Liver (tissue), 2 donors: Measurements from ENCODE around the gene TAPBPL.

Source experiments
- RAD21 ChIP-seq, 2 donors: IDR thresholded peaks; 2 replicates each; pipeline ENCODE4 v1.6.1; 2016; ENCODE audit warnings: antibody characterized with exemption in 2 of 2, mild to moderate bottlenecking in 2 of 2
- TAF1 ChIP-seq: conservative IDR thresholded peaks from 2 replicates; pipeline ENCODE4 v1.6.1; 2016; ENCODE audit warnings: antibody characterized with exemption, mild to moderate bottlenecking
- donor health status: healthy.

- TF ChIP-seq RAD21 (IDR thresholded peaks at IDR 0.05): no peak
- TF ChIP-seq TAF1: no peak
These were observed 934 bp upstream of the TAPBPL start for GRCh38 chr12:6450869-6451347.
